ENCODE measurements around the gene PWWP2B.

PWWP2B gene

DNA sequence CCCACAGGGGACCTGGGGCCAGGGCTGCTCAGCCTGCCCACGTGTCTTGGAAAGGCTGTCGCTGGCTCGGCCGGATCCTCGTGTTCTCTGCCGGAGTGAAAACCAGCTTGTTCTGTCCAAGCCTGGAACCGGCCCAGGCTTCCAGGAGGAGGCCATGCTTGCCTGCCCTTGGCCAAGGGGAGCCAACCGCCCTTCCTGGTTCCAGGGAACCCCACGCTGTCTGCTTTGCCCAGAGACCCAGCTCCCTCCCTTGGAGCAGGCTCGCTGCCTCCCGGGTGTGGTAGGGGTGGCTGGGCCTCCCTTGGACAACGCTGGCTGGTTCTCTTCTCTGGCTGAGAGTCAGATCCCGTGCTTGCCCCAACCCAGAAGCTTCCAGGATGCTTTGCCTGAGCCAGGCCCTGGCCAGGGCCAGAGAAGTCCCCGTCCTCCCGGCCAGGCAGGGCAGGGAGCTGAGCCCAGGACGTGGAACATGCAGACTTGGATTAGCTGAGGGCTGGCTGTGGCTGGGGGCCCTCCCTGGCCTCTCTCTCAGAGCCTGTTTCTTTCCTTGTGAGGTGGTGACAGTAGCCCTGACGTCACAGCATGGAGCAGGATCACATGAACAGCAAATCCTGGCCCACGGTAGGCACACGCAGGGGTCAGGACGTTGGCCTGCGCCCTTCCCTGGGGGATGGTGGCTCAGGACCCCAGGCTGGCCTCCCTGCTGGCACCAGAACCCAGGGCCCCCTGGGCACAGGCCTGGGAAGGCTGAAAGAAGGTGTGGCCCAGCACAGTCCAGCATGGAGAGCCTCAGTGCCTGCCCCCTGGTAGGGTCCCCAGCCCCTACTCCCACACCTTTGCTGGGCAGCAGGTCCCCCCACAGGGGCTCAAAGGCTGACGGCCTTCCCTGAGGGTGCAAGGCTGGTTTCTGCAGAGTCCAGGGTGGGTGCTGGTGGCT is 67.5 kb downstream of the PWWP2B start:
- Histone ChIP-seq H3K4me3 (ENCODE audit: insufficient read depth, low read depth, low read length) (no peak overlapping the region), H3K9me3 (ENCODE audit: control insufficient read depth, low read length) (no peaks in the 10 kb centered on the region)
- WGBS, 2 experiments = 84% methylated on average over 22 of the region's 22 CpGs

GRCh38 chr10:132465193-132465888 is 68.3 kb downstream of the PWWP2B start:
- WGBS, 2 experiments = 88 to 89% methylated on average over 35 of the region's 35 CpGs
- H3K27ac ChIP-seq (ENCODE audit: insufficient read depth, low read depth, low read length, poor library complexity, severe bottlenecking) = no peak overlapping the region
- peaks cover 3% of the 10 kb centered on the region for H3K27me3 ChIP-seq (ENCODE audit: control insufficient read depth, insufficient read depth, low read length, poor library complexity, severe bottlenecking)

More for the DNA sequence above, 67.5 kb downstream of the PWWP2B start:
- Histone ChIP-seq H3K4me1 (ENCODE audit: control insufficient read depth, insufficient read depth, low read length) (peaks cover 5% of the 10 kb centered on the region), H3K36me3 (ENCODE audit: control insufficient read depth, insufficient read depth, low read length) (no peaks in the 10 kb centered on the region), H3K27me3 (ENCODE audit: control insufficient read depth, insufficient read depth, low read length, poor library complexity, severe bottlenecking) (peaks cover 3% of the 10 kb centered on the region), H3K27ac (ENCODE audit: insufficient read depth, low read depth, low read length, poor library complexity, severe bottlenecking) (no peak overlapping the region)

GRCh38 chr10:132465889-132466519 is 69.0 kb downstream of the PWWP2B start:
- peaks cover 3% of the 10 kb centered on the region for H3K27me3 ChIP-seq (ENCODE audit: control insufficient read depth, insufficient read depth, low read length, poor library complexity, severe bottlenecking)
- H3K9me3 ChIP-seq (ENCODE audit: control insufficient read depth, low read length) = no peaks in the 10 kb centered on the region
- WGBS, 2 experiments = 91% methylated on average over 20 of the region's 20 CpGs
- H3K27ac ChIP-seq (ENCODE audit: insufficient read depth, low read depth, low read length, poor library complexity, severe bottlenecking) = no peak overlapping the region
- peaks cover 5% of the 10 kb centered on the region for H3K4me1 ChIP-seq (ENCODE audit: control insufficient read depth, insufficient read depth, low read length)
- H3K4me3 ChIP-seq (ENCODE audit: insufficient read depth, low read depth, low read length) = no peak overlapping the region
- no peaks in the 10 kb centered on the region for H3K36me3 ChIP-seq (ENCODE audit: control insufficient read depth, insufficient read depth, low read length)

More at GRCh38 chr10:132465193-132465888, 68.3 kb downstream of the PWWP2B start:
- Histone ChIP-seq H3K4me1 (ENCODE audit: control insufficient read depth, insufficient read depth, low read length) (peaks cover 5% of the 10 kb centered on the region), H3K36me3 (ENCODE audit: control insufficient read depth, insufficient read depth, low read length) (no peaks in the 10 kb centered on the region), H3K4me3 (ENCODE audit: insufficient read depth, low read depth, low read length) (no peak overlapping the region), H3K9me3 (ENCODE audit: control insufficient read depth, low read length) (no peaks in the 10 kb centered on the region)

- no peaks in the 10 kb centered on the region for H3K36me3 ChIP-seq (ENCODE audit: control insufficient read depth, insufficient read depth, low read length)
- peaks cover 3% of the 10 kb centered on the region for H3K27me3 ChIP-seq (ENCODE audit: control insufficient read depth, insufficient read depth, low read length, poor library complexity, severe bottlenecking)
- H3K9me3 ChIP-seq (ENCODE audit: control insufficient read depth, low read length) = no peaks in the 10 kb centered on the region
- H3K27ac ChIP-seq (ENCODE audit: insufficient read depth, low read depth, low read length, poor library complexity, severe bottlenecking) = no peak overlapping the region
- WGBS, 2 experiments = 88 to 91% methylated on average over 29 of the region's 29 CpGs
- no peak overlapping the region for H3K4me3 ChIP-seq (ENCODE audit: insufficient read depth, low read depth, low read length)
- H3K4me1 ChIP-seq (ENCODE audit: control insufficient read depth, insufficient read depth, low read length) = peaks cover 5% of the 10 kb centered on the region
These were observed 69.8 kb downstream of the PWWP2B start for GRCh38 chr10:132466520-132467463.

Data from ectodermal cell (in vitro differentiated cells).